ENCODE results near the gene CAMTA1.

DNA sequence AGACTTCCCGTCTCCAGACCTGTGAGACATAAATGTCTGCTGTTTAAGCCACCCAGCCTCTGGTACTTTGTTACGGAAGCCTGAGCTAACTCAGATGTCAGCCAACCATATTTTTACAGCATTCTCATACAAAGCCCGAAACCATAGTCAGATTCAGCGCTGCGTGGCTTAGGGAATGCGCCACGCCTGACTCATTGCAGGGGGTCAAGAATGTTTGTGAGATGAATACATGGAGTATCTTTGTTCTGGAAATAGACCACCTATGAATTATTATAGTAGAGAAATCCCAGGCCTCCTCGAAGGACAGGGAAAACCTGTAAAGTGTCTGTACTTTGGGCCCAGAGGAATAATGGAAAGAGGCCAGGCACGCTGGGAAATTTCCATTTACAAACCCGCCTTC is 434.8 kb downstream of the CAMTA1 start:
- TF ChIP-seq, protein P1, sequence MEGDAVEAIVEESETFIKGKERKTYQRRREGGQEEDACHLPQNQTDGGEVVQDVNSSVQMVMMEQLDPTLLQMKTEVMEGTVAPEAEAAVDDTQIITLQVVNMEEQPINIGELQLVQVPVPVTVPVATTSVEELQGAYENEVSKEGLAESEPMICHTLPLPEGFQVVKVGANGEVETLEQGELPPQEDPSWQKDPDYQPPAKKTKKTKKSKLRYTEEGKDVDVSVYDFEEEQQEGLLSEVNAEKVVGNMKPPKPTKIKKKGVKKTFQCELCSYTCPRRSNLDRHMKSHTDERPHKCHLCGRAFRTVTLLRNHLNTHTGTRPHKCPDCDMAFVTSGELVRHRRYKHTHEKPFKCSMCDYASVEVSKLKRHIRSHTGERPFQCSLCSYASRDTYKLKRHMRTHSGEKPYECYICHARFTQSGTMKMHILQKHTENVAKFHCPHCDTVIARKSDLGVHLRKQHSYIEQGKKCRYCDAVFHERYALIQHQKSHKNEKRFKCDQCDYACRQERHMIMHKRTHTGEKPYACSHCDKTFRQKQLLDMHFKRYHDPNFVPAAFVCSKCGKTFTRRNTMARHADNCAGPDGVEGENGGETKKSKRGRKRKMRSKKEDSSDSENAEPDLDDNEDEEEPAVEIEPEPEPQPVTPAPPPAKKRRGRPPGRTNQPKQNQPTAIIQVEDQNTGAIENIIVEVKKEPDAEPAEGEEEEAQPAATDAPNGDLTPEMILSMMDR (IDR thresholded peaks at IDR 0.05; ENCODE audit: insufficient read depth, low read length, poor library complexity, severe bottlenecking), result no peak
- TF ChIP-seq EZH2phosphoT487 (conservative IDR thresholded peaks at IDR 0.05; ENCODE audit: low read length), result no peak

Measured in SU-DHL-6 (cell line).